Neural cell (in vitro differentiated cells): ENCODE results near the gene PVALEF. TPM values are rescaled to one million over a fixed set of nuclear protein-coding genes. Genes with fewer than 3 reads are reported as not detected.

ENCODE experiments used
- H2AFZ ChIP-seq: fragments of 200-600, 300-800 bp; sonication (generic), shearing (Covaris generic); 2 replicates; pipeline ENCODE4 v1.6.0; 2014; ENCODE audit warnings: low read depth, mild to moderate bottlenecking, antibody characterized with exemption, low read length, moderate library complexity
- H3F3A ChIP-seq: fragments of 200-600 bp; shearing (Covaris generic); 2 replicates; pipeline ENCODE4 v1.6.1; 2016; ENCODE audit warnings: mild to moderate bottlenecking, moderate library complexity, mixed read lengths, antibody characterized with exemption, low read length; ENCODE audit not compliant: insufficient read depth, poor library complexity, severe bottlenecking
- H3K27ac ChIP-seq: fragments of 200-600, 300-800 bp; sonication (generic), shearing (Covaris generic); 2 replicates; pipeline ENCODE4 v1.5.1; 2014; ENCODE audit warnings: mild to moderate bottlenecking, low read length, moderate library complexity
- H3K27me3 ChIP-seq: fragments of 300-800, 200-600 bp; sonication (generic), shearing (Covaris generic); 2 replicates; pipeline ENCODE4 v1.6.0; 2014; ENCODE audit warnings: mild to moderate bottlenecking, low read depth, low read length, moderate library complexity; ENCODE audit not compliant: insufficient read depth
- H3K36me3 ChIP-seq: fragments of 300-800, 200-600 bp; sonication (generic), shearing (Covaris generic); 2 replicates; pipeline ENCODE4 v1.5.1; 2014; ENCODE audit warnings: mild to moderate bottlenecking, antibody characterized with exemption, low read length, moderate library complexity; ENCODE audit not compliant: insufficient read depth
- H3K4me2 ChIP-seq: fragments of 300-800, 200-600 bp; sonication (generic), shearing (Covaris generic); 2 replicates; pipeline ENCODE4 v1.6.0; 2014; ENCODE audit warnings: mild to moderate bottlenecking, low read length
- H3K4me3 ChIP-seq: fragments of 300-800, 200-600 bp; sonication (generic), shearing (Covaris generic); 2 replicates; pipeline ENCODE4 v1.5.1; 2014; ENCODE audit warnings: mild to moderate bottlenecking, low read length, moderate library complexity
- H3K79me2 ChIP-seq: fragments of 200-600 bp; shearing (Covaris generic); replicated peaks from 2 replicates; pipeline ENCODE4 v1.6.0; 2014; ENCODE audit warnings: mild to moderate bottlenecking, low read length, moderate library complexity; ENCODE audit not compliant: insufficient read depth
- H3K9ac ChIP-seq: fragments of 300-800, 200-600 bp; sonication (generic), shearing (Covaris generic); 2 replicates; pipeline ENCODE4 v1.6.1; 2016; ENCODE audit warnings: mild to moderate bottlenecking, low read length, mixed read lengths
- H3K9me2 ChIP-seq: fragments of 200-600 bp; shearing (Covaris generic); 2 replicates; pipeline ENCODE4 v1.6.1; 2016; ENCODE audit warnings: mild to moderate bottlenecking, low read length, mixed read lengths; ENCODE audit not compliant: insufficient read depth
- H3K9me3 ChIP-seq: fragments of 200-600, 300-800 bp; sonication (generic), shearing (Covaris generic); 2 replicates; pipeline ENCODE4 v1.6.1; 2016; ENCODE audit warnings: mild to moderate bottlenecking, mixed run types, low read length, moderate library complexity, mixed read lengths
- H4K20me1 ChIP-seq: fragments of 200-600 bp; shearing (Covaris generic); 2 replicates; pipeline ENCODE4 v1.6.1; 2016; ENCODE audit warnings: mild to moderate bottlenecking, mixed run types; ENCODE audit not compliant: insufficient read depth
- EP300 ChIP-seq: fragments of 450-650 bp; conservative IDR thresholded peaks from 2 replicates; pipeline ENCODE4 v1.6.1; 2014; ENCODE audit warnings: antibody characterized with exemption, mild to moderate bottlenecking, moderate library complexity; ENCODE audit not compliant: poor library complexity, severe bottlenecking
- EZH2 ChIP-seq: fragments of 200-600, 300-800 bp; shearing (Covaris generic), sonication (generic); IDR thresholded peaks from 2 replicates; pipeline ENCODE4 v1.6.1; 2014; ENCODE audit warnings: antibody characterized with exemption, low read length, borderline replicate concordance, mild to moderate bottlenecking; ENCODE audit not compliant: insufficient read depth, poor library complexity, severe bottlenecking
- MXI1 ChIP-seq: fragments of 450-650 bp; conservative IDR thresholded peaks from 2 replicates; pipeline ENCODE4 v1.6.1; 2014; ENCODE audit warnings: antibody characterized with exemption, mild to moderate bottlenecking; ENCODE audit not compliant: poor library complexity, severe bottlenecking
- POLR2AphosphoS5 ChIP-seq: IDR thresholded peaks from 2 replicates; pipeline ENCODE4 v1.6.1; 2012
- RAD21 ChIP-seq: fragments of 450-650 bp; conservative IDR thresholded peaks from 2 replicates; pipeline ENCODE4 v1.6.1; 2014; ENCODE audit warnings: antibody characterized with exemption, mild to moderate bottlenecking, moderate library complexity
- SMC3 ChIP-seq: fragments of 450-650 bp; conservative IDR thresholded peaks from 2 replicates; pipeline ENCODE4 v1.6.1; 2014; ENCODE audit warnings: antibody characterized with exemption, mild to moderate bottlenecking, moderate library complexity; ENCODE audit not compliant: poor library complexity
- TAF1 ChIP-seq: IDR thresholded peaks from 2 replicates; pipeline ENCODE4 v1.6.1; 2012; ENCODE audit warnings: low read depth
- polyA plus RNA-seq: library from polyadenylated mRNA; depleted of rRNA; stranded (reverse); fragments of >200 nt; gene quantifications from 2 replicates; pipeline ENCODE4 v1.2.3, GENCODE V29; 2014
- TF ChIP-seq, protein P1 (sequence below): fragments of 450-650 bp; IDR thresholded peaks from 2 replicates; pipeline ENCODE4 v1.5.1; 2014; ENCODE audit warnings: antibody characterized with exemption, mild to moderate bottlenecking, moderate library complexity; ENCODE audit not compliant: poor library complexity, severe bottlenecking
- TF ChIP-seq, protein P2 (sequence below): IDR thresholded peaks from 2 replicates; pipeline ENCODE4 v1.6.1; 2012; ENCODE audit warnings: borderline replicate concordance

Gene PVALEF
- polyA plus RNA-seq, 1 donor from 2014 or later, result not detected

DNA sequence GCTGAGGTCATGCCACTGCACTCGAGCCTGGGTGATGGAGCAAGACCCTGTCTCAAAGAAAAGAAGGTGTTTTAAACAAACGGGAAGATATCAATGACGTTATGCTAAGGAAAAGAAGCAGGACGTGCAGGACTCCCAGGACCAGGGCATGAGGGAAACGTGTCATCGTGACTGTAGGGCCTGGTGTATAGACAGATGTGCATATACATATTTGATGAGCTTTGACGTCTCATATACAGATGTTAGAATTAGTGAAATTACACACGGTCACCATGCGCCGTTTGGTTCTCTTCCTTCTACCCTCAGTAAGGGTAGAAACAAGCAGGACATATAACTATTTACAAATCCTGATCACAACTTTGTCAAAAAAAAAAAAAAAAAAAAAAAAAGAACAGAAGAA lies 17.6 kb upstream of the PVALEF start:
- Histone ChIP-seq H3K4me3 (no peak overlapping the region), H3K27ac (no peak overlapping the region), H4K20me1 (no peaks in the 10 kb centered on the region), H3K9me2 (no peaks in the 10 kb centered on the region), H3K27me3 (no peaks in the 10 kb centered on the region), H3K9me3 (no peaks in the 10 kb centered on the region), H3F3A (no peaks in the 10 kb centered on the region), H3K79me2 (no peaks in the 10 kb centered on the region), H2AFZ (no peak overlapping the region), H3K4me2 (no peak overlapping the region), H3K36me3 (no peaks in the 10 kb centered on the region), H3K9ac (no peak overlapping the region)
- TF ChIP-seq TAF1 (no peak), EZH2 (no peak), RAD21 (no peak), POLR2AphosphoS5 (no peak), EP300 (no peak), MXI1 (no peak), SMC3 (no peak)
- TF ChIP-seq, protein P1, sequence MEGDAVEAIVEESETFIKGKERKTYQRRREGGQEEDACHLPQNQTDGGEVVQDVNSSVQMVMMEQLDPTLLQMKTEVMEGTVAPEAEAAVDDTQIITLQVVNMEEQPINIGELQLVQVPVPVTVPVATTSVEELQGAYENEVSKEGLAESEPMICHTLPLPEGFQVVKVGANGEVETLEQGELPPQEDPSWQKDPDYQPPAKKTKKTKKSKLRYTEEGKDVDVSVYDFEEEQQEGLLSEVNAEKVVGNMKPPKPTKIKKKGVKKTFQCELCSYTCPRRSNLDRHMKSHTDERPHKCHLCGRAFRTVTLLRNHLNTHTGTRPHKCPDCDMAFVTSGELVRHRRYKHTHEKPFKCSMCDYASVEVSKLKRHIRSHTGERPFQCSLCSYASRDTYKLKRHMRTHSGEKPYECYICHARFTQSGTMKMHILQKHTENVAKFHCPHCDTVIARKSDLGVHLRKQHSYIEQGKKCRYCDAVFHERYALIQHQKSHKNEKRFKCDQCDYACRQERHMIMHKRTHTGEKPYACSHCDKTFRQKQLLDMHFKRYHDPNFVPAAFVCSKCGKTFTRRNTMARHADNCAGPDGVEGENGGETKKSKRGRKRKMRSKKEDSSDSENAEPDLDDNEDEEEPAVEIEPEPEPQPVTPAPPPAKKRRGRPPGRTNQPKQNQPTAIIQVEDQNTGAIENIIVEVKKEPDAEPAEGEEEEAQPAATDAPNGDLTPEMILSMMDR, result no peak
- TF ChIP-seq, protein P2, sequence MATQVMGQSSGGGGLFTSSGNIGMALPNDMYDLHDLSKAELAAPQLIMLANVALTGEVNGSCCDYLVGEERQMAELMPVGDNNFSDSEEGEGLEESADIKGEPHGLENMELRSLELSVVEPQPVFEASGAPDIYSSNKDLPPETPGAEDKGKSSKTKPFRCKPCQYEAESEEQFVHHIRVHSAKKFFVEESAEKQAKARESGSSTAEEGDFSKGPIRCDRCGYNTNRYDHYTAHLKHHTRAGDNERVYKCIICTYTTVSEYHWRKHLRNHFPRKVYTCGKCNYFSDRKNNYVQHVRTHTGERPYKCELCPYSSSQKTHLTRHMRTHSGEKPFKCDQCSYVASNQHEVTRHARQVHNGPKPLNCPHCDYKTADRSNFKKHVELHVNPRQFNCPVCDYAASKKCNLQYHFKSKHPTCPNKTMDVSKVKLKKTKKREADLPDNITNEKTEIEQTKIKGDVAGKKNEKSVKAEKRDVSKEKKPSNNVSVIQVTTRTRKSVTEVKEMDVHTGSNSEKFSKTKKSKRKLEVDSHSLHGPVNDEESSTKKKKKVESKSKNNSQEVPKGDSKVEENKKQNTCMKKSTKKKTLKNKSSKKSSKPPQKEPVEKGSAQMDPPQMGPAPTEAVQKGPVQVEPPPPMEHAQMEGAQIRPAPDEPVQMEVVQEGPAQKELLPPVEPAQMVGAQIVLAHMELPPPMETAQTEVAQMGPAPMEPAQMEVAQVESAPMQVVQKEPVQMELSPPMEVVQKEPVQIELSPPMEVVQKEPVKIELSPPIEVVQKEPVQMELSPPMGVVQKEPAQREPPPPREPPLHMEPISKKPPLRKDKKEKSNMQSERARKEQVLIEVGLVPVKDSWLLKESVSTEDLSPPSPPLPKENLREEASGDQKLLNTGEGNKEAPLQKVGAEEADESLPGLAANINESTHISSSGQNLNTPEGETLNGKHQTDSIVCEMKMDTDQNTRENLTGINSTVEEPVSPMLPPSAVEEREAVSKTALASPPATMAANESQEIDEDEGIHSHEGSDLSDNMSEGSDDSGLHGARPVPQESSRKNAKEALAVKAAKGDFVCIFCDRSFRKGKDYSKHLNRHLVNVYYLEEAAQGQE, result no peak

DNA sequence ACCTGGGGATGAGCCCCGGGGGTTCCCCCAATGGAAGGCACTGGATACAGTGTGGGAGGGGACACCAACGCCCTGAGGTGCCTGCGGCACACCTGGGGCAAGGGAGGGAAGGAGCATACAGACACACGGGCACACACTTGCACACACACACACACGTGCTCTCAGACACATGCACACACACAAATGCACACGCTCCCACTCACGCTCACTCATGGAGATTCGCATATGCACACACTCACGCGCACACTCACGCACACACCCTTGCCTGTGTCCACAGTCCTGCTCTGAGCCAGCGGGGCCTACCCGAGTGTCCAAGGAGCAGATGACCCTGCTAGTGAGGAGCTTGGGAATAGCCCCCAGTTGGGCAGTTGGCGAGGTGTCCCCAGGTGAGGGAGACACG lies 16.7 kb upstream of the PVALEF start:
- no peaks in the 10 kb centered on the region for H3K27me3 ChIP-seq
- no peaks in the 10 kb centered on the region for H3F3A ChIP-seq
- H3K27ac ChIP-seq, result no peak overlapping the region
- H3K4me3 ChIP-seq, result no peak overlapping the region
- H3K9ac ChIP-seq, result no peak overlapping the region
- TF ChIP-seq POLR2AphosphoS5 (no peak), SMC3 (no peak), EP300 (no peak), EZH2 (no peak), TAF1 (no peak), MXI1 (no peak), RAD21 (no peak)
- TF ChIP-seq, protein P1, result no peak
- TF ChIP-seq, protein P2, result no peak
- no peaks in the 10 kb centered on the region for H3K36me3 ChIP-seq
- H4K20me1 ChIP-seq, result no peaks in the 10 kb centered on the region
- no peak overlapping the region for H2AFZ ChIP-seq
- H3K4me2 ChIP-seq, result no peak overlapping the region
- no peaks in the 10 kb centered on the region for H3K9me3 ChIP-seq
- H3K79me2 ChIP-seq, result no peaks in the 10 kb centered on the region
- no peaks in the 10 kb centered on the region for H3K9me2 ChIP-seq
